GM21723 (cell line): Measurements from ENCODE around the gene RTEL1.

Source experiments
- ATAC-seq: cut with Tn5 transposase; IDR thresholded peaks from one replicate; pipeline ENCODE4 v1.9.1; 2021; ENCODE audit warnings: mild to moderate bottlenecking, moderate library complexity; ENCODE audit not compliant: unreplicated experiment

RTEL1 gene

GRCh38 chr20:63688228-63689045 is 30.3 kb downstream of the RTEL1 start:
- no peak for ATAC-seq

GRCh38 chr20:63689046-63690002 is 31.2 kb downstream of the RTEL1 start:
- ATAC-seq, result no peak

- no peak for ATAC-seq
Measured at GRCh38 chr20:63690003-63690897, 32.1 kb downstream of the RTEL1 start.

GRCh38 chr20:63690898-63691710 is 33.0 kb downstream of the RTEL1 start:
- ATAC-seq, result no peak

- ATAC-seq, result no peak
Measured at GRCh38 chr20:63691711-63692435, 33.8 kb downstream of the RTEL1 start.

GRCh38 chr20:63692436-63693082 is 34.4 kb downstream of the RTEL1 start:
- ATAC-seq, result no peak

- ATAC-seq, result no peak
Measured at GRCh38 chr20:63693083-63693732, 35.1 kb downstream of the RTEL1 start.

GRCh38 chr20:63693733-63694583 is 35.8 kb downstream of the RTEL1 start:
- no peak for ATAC-seq

GRCh38 chr20:63694584-63695423 is 36.7 kb downstream of the RTEL1 start:
- no peak for ATAC-seq

GRCh38 chr20:63695424-63696305 is 37.6 kb downstream of the RTEL1 start:
- no peak for ATAC-seq

GRCh38 chr20:63696306-63696627 is 38.2 kb downstream of the RTEL1 start:
- no peak for ATAC-seq

GRCh38 chr20:63696628-63697356 is 38.7 kb downstream of the RTEL1 start, which contains the start of gene TNFRSF6B:
Gene TNFRSF6B (plus strand): TSS chr20:63696652. CDS start chr20:63696768, 116 bp downstream.
- no peak for ATAC-seq

GRCh38 chr20:63697357-63697867 is 39.3 kb downstream of the RTEL1 start:
- no peak for ATAC-seq

GRCh38 chr20:63697868-63698545 is 39.9 kb downstream of the RTEL1 start:
- no peak for ATAC-seq
